Omental fat pad (tissue), 4 donors: ENCODE data around the gene NDUFB11. TPM values are rescaled to one million over a fixed set of nuclear protein-coding genes. Genes with fewer than 3 reads are reported as not detected.

ENCODE experiments used
- ATAC-seq: fragments of 150-250 bp; one replicate; pipeline ENCODE4 v1.9.1; 2016; ENCODE audit warnings: mild to moderate bottlenecking, moderate library complexity; ENCODE audit not compliant: low FRiP score
- DNase-seq: peaks from one replicate; pipeline ENCODE4 v3.0.0-alpha.2; 2019; ENCODE audit warnings: low spot score
- total RNA-seq, 4 donors: library from RNA; depleted of rRNA; stranded (reverse); fragments of >200 nt; gene quantifications; one replicate each; pipeline ENCODE4 v1.1.0, GENCODE V29; 2016
- TF ChIP-seq, protein P1 (sequence below), 3 donors: fragments of 450-650 bp; IDR thresholded peaks; one replicate each; pipeline ENCODE4 v1.5.1; 2016 to 2017; ENCODE audit warnings: antibody characterized with exemption in 3 of 3, mild to moderate bottlenecking in 3 of 3, moderate library complexity in 2 of 3

NDUFB11 gene
- total RNA-seq, 4 donors from 2014 or later = 37.7 to 63.2 (median 41.6) TPM

DNA sequence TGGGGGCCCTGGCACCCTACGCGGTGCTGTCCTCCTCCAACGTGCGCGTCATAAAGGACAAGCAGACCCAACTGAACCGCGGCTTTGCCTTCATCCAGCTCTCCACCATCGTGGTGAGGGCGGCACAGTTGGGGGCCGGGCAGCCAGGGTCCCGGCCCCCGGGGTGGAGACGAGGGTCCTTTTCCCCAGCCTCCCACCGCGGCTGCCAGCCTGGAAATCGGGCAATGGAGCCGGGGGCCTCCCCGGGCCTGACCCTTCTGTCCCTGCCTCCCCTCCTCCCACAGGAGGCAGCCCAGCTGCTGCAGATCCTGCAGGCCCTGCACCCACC is 35.4 kb upstream of the NDUFB11 start:
- no peak for ATAC-seq
- TF ChIP-seq, protein P1, sequence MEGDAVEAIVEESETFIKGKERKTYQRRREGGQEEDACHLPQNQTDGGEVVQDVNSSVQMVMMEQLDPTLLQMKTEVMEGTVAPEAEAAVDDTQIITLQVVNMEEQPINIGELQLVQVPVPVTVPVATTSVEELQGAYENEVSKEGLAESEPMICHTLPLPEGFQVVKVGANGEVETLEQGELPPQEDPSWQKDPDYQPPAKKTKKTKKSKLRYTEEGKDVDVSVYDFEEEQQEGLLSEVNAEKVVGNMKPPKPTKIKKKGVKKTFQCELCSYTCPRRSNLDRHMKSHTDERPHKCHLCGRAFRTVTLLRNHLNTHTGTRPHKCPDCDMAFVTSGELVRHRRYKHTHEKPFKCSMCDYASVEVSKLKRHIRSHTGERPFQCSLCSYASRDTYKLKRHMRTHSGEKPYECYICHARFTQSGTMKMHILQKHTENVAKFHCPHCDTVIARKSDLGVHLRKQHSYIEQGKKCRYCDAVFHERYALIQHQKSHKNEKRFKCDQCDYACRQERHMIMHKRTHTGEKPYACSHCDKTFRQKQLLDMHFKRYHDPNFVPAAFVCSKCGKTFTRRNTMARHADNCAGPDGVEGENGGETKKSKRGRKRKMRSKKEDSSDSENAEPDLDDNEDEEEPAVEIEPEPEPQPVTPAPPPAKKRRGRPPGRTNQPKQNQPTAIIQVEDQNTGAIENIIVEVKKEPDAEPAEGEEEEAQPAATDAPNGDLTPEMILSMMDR (IDR thresholded peaks at IDR 0.05) = no peak
- DNase-seq = no peak

DNA sequence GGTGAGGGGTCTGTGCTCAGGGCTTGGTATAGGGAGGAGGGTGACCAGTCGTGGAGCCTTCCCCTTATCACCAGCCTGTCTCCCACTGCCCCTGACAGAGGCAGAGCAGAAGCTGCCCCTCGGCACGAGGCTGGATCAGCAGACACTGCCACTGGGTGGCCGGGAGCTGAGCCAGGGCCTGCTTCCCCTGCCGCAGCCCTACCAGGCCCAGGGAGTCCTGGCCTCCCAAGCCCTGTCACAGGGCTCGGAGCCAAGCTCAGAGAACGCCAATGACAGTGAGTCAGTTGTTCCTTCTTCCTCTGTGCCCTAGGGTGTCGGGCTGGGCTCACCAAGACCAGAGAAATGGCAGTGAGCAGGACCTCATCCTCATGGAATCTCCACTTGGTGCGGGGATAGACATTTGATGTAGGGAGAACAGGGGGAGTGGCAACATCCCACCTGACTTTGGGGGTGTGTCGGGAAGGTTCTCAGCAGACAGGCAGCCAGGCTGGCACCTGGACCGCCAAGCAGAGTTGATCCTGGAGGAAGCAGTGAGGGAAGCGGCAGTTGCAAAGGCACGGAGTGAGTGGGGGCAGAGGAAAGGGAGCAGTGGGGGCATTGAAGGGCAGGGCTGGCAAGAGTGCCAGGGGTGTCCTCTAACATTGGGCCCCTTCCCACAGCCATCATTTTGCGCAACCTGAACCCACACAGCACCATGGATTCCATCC is 34.9 kb upstream of the NDUFB11 start:
- ATAC-seq (no peak), DNase-seq (no peak)
- TF ChIP-seq, protein P1 (IDR thresholded peaks at IDR 0.05) = no peak

DNA sequence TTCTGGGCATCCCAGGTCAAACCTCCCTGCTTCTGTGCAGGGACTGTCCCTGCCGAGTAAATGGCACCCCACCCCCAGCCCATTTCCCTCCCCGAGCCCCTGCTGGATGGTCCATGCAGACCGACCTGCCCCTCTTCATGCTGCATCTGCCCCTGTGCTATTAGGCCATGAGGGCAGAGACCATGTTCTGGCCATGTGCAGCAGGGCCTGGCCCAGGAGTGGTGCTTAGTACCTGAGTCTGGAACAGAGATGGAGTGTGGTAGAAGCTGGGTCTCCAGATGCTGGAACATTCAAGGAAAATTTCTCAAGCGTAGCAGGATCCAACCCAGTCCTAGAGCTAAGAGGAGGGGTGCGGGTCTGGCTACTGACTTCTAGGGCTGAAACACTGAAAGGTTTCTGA is 33.8 kb upstream of the NDUFB11 start:
- TF ChIP-seq, protein P1 (IDR thresholded peaks at IDR 0.05) = no peak
- DNase-seq = no peak

DNA sequence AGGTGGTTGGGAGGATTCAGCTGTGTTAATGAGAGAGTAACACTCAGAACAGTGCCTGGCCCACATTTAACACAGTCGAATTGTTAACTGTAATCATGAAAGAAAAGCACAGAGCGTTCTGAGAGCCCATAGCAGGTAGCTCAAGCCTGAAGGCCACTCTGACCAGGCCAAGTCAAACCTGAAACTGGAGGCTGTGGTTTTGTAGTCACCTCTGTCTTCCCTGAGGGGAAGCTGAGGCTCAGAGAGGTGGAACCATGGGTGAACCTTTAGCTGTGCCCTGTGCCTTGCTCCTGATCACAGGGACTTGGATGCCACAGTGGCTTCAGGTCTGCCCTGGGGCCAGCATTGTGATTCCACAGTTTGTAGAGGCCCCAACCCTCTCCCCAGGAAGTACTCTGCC is 32.6 kb upstream of the NDUFB11 start:
- ATAC-seq (no peak), DNase-seq (no peak)
- TF ChIP-seq, protein P1 (IDR thresholded peaks at IDR 0.05) = no peak

More for the DNA sequence above, 33.8 kb upstream of the NDUFB11 start:
- no peak for ATAC-seq

DNA sequence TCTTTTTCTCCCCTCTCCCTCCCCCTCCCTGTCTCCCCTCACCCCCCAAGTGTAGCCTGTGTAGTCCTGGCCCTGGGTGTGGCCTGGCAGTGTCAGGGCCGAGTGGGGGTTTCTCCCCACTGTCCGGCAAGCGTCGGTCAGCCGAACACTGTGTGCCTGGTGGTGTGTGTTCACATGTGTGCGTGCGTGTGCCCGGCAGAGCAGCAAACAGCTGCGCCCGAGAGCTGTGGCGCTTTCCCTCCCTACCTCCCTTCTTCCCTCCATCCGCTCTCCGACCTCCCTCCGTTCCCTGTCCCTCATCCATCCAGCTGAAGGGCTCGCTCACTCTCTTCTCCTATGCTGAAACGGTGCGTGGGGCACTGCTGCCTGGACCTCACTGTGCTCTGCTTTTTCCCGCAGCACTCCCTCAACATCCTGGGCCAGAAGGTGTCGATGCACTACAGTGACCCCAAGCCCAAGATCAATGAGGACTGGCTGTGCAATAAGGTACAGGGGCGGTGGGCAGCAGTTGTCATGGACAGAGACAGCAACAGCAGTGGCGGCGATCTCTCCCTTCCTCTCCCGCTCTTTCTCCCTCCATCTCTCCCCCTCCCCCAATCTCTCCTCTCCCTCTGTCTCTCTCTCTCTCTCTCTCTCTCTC is 31.7 kb upstream of the NDUFB11 start:
- ATAC-seq = no peak
- DNase-seq = no peak
- TF ChIP-seq, protein P1 (IDR thresholded peaks at IDR 0.05) = no peak

DNA sequence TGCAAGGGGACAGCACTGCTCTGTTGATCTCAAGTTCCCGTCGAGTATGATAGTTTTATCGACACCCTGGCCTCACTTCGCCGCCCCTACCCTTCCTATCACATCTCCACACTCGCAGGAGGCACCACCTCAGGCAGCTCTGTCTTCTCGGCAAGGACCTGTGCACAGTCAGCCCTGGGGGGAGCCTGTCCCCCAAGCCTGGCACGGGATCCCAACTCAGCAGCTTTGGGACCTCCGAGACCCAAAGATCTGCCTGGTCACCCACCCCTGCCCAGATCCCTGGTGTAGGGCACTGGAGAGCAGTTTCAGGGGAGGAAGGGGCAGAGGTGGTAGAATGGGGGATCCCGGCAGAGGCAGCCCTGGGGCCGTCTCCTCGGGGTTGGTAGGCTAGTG is 31.1 kb upstream of the NDUFB11 start:
- ATAC-seq (no peak), DNase-seq (no peak)
- TF ChIP-seq, protein P1 (IDR thresholded peaks at IDR 0.05) = no peak
